ENCODE data around the gene PER1. TPM values are rescaled to one million over a fixed set of nuclear protein-coding genes. Genes with fewer than 3 reads are reported as not detected.

The PER1 gene
- total and polyA plus RNA-seq, 2 experiments from 2014 or later = 5.1 to 5.9 TPM

DNA sequence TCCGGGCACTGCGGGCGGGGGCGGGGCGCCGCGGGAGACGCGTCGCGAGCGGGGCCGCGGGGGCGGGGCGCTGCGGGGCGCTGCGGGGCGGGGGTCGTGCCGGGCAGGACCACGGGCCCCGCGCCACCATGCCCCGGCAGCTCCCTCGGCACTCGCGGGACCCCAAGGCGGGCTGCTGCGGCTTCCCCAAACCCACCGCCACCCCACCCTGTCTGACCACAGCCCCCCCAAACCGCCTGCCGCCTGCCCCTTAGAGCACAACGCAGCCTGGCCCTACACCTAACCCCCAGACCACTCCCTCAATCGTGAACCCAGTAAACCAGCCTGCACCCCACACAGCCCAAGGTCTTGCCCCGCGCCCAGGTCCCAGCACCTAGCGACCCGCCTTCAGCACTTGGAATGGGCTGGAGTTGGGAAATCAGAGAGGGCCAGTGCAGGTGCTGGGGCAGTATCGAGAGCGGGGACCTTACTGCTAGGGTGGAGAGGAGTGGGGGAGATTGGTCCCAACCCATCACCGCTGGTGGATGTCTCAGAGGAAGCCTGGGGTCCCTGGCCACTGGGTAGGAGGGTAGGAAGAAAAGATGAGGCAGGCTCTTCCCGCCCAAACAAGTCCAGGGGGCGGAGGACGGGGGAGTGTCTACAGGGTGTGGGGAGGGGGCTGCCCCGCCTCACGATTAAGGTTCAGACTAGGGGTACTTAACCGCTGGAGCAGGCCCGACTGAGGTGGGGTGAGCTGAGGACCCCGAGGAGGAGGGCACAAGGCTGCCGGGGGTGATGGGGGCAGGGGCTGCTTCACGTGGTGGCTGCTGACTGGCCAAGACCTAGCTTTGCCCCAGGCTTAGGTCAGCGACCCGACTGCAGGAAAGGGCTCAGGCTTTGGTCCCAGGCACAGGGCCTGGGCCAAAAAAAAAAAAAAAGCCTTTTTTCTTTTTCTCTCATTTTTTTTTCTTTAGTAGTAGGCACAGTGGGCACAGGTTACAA is 11.1 kb upstream of the PER1 start:
- H3K27ac ChIP-seq = peak overlapping the region; percentile 82
- no peak for DNase-seq
- no peaks in the 10 kb centered on the region for H4K20me1 ChIP-seq (ENCODE audit: insufficient read depth)
- WGBS, 2 experiments (ENCODE audit: low coverage in 1 of 2, low lambda C conversion rate in 2 of 2, missing lambda C conversion rate in 2 of 2) = 8 to 16% methylated on average over 17 to 53 of the region's 55 CpGs
- peaks cover 21% of the 10 kb centered on the region for H3K79me2 ChIP-seq (ENCODE audit: insufficient read depth)
- H3K4me2 ChIP-seq (ENCODE audit: unreplicated experiment) = peak overlapping the region; percentile 76
- H3K9me2 ChIP-seq (ENCODE audit: insufficient read depth) = no peaks in the 10 kb centered on the region
- H3K4me1 ChIP-seq (ENCODE audit: insufficient read depth) = peaks cover 35% of the 10 kb centered on the region
- peak overlapping the region; percentile 100 for H3K9ac ChIP-seq
- H3K36me3 ChIP-seq (ENCODE audit: low read depth) = no peaks in the 10 kb centered on the region
- in situ Hi-C loops (cut with MboI) = no loop called here
- no peaks in the 10 kb centered on the region for H3K9me3 ChIP-seq (ENCODE audit: low read depth)
- TF ChIP-seq EZH2 (IDR thresholded peaks at IDR 0.05; ENCODE audit: insufficient read depth, poor library complexity, severe bottlenecking) = no peak
- no peak for TF ChIP-seq EZH2phosphoT487 (IDR thresholded peaks at IDR 0.05; ENCODE audit: insufficient read depth, low read depth)
- peak overlapping the region; percentile 73 for H3K4me3 ChIP-seq
- H2AFZ ChIP-seq = peak overlapping the region; percentile 80
- H3K27me3 ChIP-seq (replicated peaks; ENCODE audit: insufficient read depth) = no peaks in the 10 kb centered on the region
- H3F3A ChIP-seq (ENCODE audit: insufficient read depth) = peaks cover 38% of the 10 kb centered on the region

DNA sequence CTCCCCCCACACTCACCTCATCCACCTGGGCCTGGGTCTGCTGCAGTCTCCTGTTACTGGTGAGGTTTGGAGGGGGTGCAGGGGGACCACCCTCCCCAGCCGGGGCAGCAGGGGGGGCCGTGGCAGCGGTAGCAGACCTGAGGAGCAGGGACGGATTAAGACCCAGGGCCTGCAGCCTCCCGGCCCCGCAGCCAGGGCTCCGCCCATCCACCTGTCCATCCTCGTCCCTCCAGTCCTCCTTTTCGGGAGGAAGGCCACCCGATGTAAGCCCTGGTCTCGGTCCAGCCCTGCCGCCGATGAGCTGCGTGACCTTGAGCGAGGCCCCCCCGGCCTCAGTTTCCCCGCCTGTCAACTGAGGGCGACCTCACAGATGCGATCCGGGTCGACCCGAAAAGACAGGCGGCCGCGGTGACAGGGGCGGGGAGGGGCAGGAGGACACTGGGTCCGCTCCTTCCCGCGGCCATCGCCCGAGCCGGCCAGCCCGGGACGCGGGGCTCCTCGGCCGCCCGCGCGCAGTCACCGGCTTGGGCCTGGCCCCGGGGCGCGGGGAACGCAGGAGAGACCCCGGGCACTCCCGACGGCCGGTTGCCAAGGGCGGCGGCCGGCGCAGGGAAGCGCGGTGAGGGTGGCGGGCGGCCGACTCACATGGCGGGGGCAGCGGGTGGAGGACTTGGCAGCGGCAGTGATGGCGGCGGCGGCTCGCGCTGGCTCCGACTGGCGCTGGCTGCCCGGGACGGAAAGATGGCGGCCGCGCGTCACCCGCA is 10.2 kb upstream of the PER1 start, which contains the start of gene VAMP2:
Gene VAMP2 (minus strand): TSS at position 716 of the 764 bp plus-strand sequence. CDS start 69 bp downstream, at position 647.
- Histone ChIP-seq H2AFZ (peak within 1 kb of the TSS; percentile 80), H3K9me2 (ENCODE audit: insufficient read depth) (no peaks in the 10 kb centered on the region), H3K9ac (peak within 1 kb of the TSS; percentile 100), H3K9me3 (ENCODE audit: low read depth) (no peaks in the 10 kb centered on the region), H3K4me2 (ENCODE audit: unreplicated experiment) (peak within 1 kb of the TSS; percentile 83), H3F3A (ENCODE audit: insufficient read depth) (peaks cover 39% of the 10 kb centered on the region), H3K4me1 (ENCODE audit: insufficient read depth) (peaks cover 35% of the 10 kb centered on the region), H3K4me3 (peak within 1 kb of the TSS; percentile 91), H3K36me3 (ENCODE audit: low read depth) (no peaks in the 10 kb centered on the region), H3K27me3 (replicated peaks; ENCODE audit: insufficient read depth) (no peaks in the 10 kb centered on the region), H3K79me2 (ENCODE audit: insufficient read depth) (peaks cover 21% of the 10 kb centered on the region), H3K27ac (peak within 1 kb of the TSS; percentile 82), H4K20me1 (ENCODE audit: insufficient read depth) (no peaks in the 10 kb centered on the region)
- in situ Hi-C loops (cut with MboI) = no loop called here
- TF ChIP-seq EZH2 (IDR thresholded peaks at IDR 0.05; ENCODE audit: insufficient read depth, poor library complexity, severe bottlenecking) (no peak), EZH2phosphoT487 (IDR thresholded peaks at IDR 0.05; ENCODE audit: insufficient read depth, low read depth) (no peak)
- 0 to 2% methylated on average over 17 to 59 of the region's 75 CpGs for WGBS, 2 experiments (ENCODE audit: low coverage in 1 of 2, low lambda C conversion rate in 2 of 2, missing lambda C conversion rate in 2 of 2)
- peak; percentile 95 for DNase-seq

DNA sequence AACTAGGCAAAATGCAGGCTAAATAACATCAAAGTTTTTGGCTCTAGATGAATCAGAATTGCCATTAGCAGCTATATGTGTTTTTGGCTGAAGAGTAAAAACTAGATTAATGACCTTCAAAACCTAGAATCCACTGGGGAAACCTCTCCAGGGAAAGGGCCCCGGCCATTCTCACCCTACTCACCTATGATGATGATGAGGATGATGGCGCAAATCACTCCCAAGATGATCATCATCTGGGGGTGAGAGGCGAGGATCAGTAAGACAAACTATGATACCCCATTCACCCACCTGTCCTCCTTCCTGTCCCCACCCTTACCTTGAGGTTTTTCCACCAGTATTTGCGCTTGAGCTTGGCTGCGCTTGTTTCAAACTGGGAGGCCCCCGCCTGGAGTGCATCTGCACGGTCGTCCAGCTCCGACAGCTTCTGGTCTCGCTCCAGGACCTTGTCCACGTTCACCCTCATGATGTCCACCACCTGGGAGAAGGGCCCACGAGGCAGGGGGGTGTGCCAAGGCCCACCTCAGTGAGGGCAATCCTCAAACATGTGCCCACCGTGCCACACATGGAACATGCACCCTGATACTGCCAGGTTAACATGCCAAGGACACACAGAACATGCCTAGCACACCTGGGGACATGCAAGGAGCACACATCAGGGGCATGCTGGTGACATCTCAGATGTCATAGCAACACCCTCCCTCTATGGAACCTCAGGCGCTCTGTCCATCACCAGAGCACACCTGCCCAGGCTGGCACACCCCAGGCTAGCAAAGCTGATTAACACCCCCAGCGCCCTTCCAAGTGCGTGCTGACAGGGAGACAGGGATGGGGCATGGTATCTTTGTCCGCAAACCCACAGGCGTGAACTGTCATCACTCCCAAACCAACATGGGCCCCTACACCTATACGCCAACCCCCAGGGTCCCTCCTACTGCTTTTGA is 9.4 kb upstream of the PER1 start:
- Histone ChIP-seq H3K9me3 (ENCODE audit: low read depth) (no peaks in the 10 kb centered on the region), H3K4me2 (ENCODE audit: unreplicated experiment) (peak overlapping the region; percentile 83), H3F3A (ENCODE audit: insufficient read depth) (peaks cover 42% of the 10 kb centered on the region), H3K27ac (peak overlapping the region; percentile 73), H4K20me1 (ENCODE audit: insufficient read depth) (no peaks in the 10 kb centered on the region), H2AFZ (no peak overlapping the region), H3K4me1 (ENCODE audit: insufficient read depth) (peaks cover 39% of the 10 kb centered on the region), H3K9me2 (ENCODE audit: insufficient read depth) (no peaks in the 10 kb centered on the region), H3K79me2 (ENCODE audit: insufficient read depth) (peaks cover 21% of the 10 kb centered on the region), H3K9ac (peak overlapping the region; percentile 100), H3K4me3 (peak overlapping the region; percentile 91), H3K27me3 (replicated peaks; ENCODE audit: insufficient read depth) (no peaks in the 10 kb centered on the region), H3K36me3 (ENCODE audit: low read depth) (no peaks in the 10 kb centered on the region)
- 51 to 52% methylated on average over 19 of the region's 19 CpGs for WGBS, 2 experiments (ENCODE audit: low coverage in 1 of 2, low lambda C conversion rate in 2 of 2, missing lambda C conversion rate in 2 of 2)
- DNase-seq = no peak
- in situ Hi-C loops (cut with MboI) = no loop called here
- TF ChIP-seq EZH2 (IDR thresholded peaks at IDR 0.05; ENCODE audit: insufficient read depth, poor library complexity, severe bottlenecking) = no peak
- no peak for TF ChIP-seq EZH2phosphoT487 (IDR thresholded peaks at IDR 0.05; ENCODE audit: insufficient read depth, low read depth)
